Activated gamma-delta T cell treated with anti-CD3 and anti-CD28 coated beads, Interleukin-2, amount 50 U/mL, for 16 hours (primary cell): Measurements from ENCODE around the gene ERC1.

Experiments
- DNase-seq: peaks from one replicate; pipeline ENCODE4 v3.0.0-alpha.2; 2020; ENCODE audit warnings: low read depth

ERC1 gene

GRCh38 chr12:1403417-1403816 lies 412.4 kb downstream of the ERC1 start:
- no peak for DNase-seq

- DNase-seq, result no peak
Observed at GRCh38 chr12:1405619-1406018, 414.6 kb downstream of the ERC1 start.

DNA sequence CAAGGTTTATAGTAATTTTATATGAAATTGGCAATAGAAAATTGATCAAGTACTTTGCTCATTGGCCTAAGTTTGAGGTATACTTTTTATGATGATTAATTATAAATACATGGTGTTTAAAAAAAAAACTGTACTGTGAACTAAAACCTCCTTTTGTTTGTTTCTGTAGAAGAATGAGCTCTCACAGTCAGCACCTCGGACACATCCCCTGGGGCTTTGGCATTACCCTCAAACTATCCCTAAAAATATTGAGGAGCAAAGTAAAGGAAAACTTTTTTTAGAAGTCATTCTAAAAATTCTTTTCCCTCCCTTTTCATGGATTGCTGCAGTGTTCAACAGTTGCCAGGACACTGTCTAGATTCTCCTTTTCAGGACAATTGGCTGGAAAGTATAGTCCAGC lies 419.8 kb downstream of the ERC1 start:
- no peak for DNase-seq

DNA sequence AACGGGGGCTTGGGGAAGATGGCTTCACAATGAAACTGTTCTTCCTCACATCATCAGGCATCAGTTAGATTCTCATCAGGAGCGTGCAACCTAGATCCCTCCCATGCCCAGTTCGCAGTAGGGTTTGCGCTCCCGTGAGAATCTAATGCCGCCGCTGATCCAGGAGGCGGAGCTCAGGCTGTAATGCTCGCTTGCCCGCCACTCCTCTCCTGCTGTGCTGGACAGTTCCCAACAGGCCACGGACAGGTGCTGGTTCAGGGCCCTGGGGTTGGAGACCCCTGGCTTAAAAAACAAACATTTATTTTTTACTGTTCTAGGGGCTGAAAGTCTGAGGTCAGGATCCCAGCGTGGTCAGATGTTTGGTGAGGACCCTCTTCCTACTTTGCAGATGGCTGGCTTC lies 422.9 kb downstream of the ERC1 start:
- DNase-seq, result no peak

DNA sequence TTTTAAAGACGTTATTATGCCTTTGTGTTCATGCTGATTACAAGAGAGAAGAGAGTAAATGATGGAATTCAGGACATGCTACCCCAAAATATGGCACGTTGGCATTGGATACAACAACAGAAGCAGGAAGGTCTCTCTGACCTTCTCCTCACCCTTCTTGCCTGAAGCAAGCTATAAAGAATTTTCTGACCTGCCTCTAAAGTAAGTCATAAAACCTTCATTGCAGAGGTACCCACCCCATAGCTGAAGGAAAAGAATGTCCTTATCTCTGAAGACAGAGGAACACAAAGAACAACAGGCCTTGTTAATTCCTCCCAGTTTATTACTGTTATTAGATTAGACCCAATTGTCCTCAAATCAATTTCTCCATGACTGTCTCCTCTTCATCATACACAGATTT lies 427.1 kb downstream of the ERC1 start:
- no peak for DNase-seq

DNA sequence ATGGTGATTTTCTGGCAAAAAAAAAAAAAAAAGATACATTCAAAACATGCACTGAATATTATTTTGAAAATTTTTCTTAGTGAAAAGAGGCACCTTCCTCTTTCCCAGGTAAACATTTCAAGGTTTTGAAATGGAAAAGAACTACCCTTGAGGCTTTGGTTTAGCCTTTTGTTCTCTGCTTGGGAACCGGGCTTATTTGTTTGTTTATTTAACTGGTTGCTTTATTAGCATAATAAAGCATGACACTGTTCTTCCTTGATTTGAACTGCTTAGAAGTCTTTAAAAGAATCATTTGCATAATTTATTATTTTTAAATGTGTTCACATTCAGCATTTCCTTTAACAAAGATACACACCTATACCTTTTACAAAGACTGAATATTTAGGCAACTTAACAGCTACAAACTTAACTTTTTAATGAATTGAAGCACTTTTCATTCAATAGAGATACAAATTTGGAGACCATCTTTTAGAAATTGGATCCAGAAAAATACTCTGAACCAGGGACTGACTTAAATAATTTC lies 428.9 kb downstream of the ERC1 start:
- no peak for DNase-seq

- no peak for DNase-seq
Observed at GRCh38 chr12:1421091-1421846, 430.2 kb downstream of the ERC1 start.

DNA sequence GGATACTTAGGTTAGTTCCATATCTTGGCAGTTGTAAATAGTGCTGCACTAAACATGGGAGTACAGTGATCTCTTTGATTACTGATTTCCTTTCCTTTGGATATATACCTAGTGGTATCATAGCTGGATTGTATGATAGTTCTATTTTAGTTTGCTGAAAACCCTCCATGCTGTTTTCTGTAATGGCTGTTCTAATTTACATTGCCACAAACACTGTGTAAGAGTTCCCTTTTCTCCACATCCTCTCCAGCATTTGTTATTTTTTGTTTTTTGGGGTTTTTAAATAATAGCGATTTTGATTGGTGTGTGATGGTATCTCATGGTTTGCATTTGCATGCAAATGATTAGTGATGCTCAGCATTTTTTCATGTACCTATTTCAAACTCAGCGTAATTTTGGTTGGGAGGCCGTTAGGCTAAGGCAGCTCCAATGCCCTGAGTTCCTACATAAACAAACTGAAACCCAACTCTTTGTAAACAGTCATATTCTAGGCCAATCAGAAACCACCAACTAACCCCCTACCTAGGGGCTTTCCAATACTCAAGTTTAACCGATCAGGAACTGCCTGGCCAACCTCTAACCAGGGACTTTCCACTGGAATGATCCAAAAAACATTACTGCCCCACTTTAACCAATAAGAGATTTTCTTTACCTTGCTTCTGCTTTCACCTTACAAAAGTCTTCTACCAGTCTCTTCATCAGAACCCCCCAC lies 431.7 kb downstream of the ERC1 start:
- DNase-seq, result no peak

DNA sequence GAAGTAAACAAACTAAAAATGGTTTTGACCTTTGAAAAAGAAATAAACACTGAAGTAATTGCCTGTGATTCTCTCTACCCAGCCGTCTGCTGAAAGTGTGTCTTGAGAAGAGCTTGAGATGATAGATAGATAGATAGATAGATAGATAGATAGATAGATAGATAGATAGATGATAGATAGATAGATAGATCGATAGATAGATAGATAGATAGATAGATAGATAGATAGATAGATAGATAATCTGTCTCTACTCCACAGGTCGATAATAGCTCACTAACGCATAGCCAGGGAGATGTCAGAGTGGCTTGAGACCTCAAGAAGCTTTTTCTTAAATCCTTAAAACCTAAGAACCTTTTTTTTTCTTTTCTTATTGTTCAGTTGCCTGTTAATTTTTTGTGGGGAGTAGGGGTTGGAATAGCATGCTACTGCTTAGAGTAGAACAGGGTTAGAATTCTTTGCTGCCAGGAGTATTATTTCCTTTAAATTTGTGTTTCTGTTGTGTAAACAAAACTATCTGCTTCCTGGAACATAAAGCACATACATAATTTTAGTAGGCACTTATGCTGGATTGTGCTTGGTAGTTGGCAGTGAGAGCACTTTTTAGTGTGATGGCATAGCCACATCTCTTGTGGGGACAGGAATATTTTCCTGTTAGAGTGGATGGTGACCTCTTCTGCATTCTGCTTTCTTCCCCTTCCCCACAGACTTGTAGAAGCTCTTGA lies 433.8 kb downstream of the ERC1 start:
- no peak for DNase-seq

- no peak for DNase-seq
Observed at GRCh38 chr12:1425396-1425729, 434.3 kb downstream of the ERC1 start.

GRCh38 chr12:1428671-1429070 lies 437.6 kb downstream of the ERC1 start:
- no peak for DNase-seq

- DNase-seq, result no peak
Observed at GRCh38 chr12:1429980-1430379, 439.0 kb downstream of the ERC1 start.

GRCh38 chr12:1434296-1434955 lies 443.4 kb downstream of the ERC1 start:
- no peak for DNase-seq

DNA sequence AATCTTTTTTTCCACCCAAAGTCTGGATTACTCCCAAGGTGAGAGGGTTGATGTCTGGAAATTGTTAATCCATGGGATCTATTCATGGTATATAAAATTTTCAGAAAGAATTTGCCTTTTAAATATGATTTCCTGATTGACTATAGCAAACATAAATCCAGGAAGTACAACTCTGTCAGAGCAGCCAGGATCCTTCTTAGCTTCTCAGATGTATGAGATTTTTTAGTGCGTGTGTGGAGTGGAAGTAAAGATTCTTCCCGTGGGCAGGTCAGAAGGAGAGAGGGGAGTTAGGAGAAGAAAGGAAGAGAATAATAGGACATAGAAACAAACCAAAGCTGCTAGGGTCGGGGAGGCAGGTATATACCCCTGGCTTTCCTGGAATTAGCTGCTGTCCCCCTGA lies 444.0 kb downstream of the ERC1 start:
- DNase-seq, result no peak

DNA sequence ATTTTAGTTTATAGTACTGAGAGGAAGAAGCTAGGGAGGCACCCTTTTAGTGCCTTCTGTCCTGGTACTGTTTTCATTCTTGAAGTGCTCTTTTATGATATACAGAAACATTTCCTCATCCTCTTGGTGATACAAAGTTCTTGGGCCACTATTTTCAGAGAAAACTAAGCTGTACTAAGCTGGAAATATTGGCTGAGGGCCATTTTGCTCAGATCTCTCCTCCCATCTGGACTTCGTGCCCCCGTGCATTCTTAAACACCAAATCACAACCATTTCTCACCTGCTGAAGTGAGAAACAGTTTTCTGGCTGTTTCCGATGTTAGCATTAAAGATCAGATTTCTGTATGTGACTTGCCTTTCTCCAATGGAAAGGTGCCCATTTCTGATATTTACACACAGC lies 444.4 kb downstream of the ERC1 start:
- no peak for DNase-seq

DNA sequence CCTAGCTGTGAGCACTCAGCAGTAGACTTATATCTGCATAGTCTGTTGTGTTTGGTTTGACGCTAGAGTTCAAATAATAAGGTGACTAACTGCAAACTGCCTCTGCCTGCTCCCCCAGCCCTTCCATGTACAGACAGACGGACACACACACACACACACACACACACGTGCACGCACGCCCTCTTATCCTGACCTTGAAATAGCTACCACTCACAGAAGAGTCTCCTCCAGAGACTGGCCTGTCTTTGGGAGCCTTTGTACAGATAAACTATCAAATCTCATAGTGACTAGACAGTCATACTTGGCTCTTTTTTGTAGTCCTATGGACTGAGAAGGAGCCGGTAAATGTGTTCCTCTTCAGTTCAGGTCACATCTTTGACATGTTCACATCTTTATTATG lies 445.0 kb downstream of the ERC1 start:
- DNase-seq, result no peak

GRCh38 chr12:1436981-1437380 lies 446.0 kb downstream of the ERC1 start:
- no peak for DNase-seq

GRCh38 chr12:1439201-1439600 lies 448.2 kb downstream of the ERC1 start:
- no peak for DNase-seq

DNA sequence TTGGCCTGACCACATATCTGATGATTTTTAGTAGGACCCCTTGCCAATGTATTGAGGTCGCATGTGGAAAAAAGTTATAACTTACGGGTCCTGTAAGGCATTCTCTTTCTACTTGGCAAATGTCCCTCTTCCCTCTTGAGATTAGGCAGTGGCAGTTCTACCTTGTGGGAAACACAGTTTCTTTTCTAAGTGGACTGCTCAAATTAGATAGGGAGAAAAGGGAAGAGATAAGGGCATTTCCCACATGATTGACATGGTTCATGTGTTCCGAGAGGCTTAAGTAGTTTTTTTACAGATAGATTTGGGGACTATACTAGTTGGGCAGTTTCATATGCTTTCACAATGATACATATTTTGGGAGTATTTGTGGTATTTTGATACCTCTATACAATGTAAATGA lies 448.7 kb downstream of the ERC1 start:
- no peak for DNase-seq

- no peak for DNase-seq
Observed at GRCh38 chr12:1443421-1444141, 452.6 kb downstream of the ERC1 start.

- no peak for DNase-seq
Observed at GRCh38 chr12:1444142-1444516, 453.1 kb downstream of the ERC1 start.

- no peak for DNase-seq
Observed at GRCh38 chr12:1445807-1446206, 454.8 kb downstream of the ERC1 start.
